COLO668 (cell line): ENCODE measurements around the gene ZBTB17.
"Not testable (repeated sequence)": the region's sequence is repeated elsewhere in the genome, so short reads cannot be mapped to it uniquely, and the experiment has no call there.

Experiments
- DNase-seq: peaks from one replicate; lab custom pipeline; 2025; ENCODE audit not compliant: unreplicated experiment; lab: John Stamatoyannopoulos, UW

ZBTB17 gene

DNA sequence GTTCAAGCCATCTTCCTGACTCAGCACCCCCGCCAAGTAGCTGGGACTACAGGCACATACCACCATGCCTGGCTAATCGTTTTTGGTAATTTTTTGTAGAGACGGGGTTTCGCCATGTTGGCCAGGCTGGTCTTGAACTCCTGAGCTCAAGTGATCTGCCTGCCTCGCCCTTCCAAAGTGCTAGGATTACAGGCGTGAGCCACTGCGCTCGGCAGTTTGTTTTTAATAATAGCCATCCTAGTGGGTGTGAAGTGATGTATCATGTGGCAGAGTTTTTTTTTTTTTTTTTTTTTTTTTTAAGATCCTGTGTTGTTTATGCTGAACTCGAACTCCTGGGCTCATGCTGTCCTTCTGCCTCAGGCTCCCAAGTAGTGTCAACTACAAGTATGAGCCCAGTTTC, 76.6 kb downstream of the ZBTB17 start:
- DNase-seq, result no peak

DNA sequence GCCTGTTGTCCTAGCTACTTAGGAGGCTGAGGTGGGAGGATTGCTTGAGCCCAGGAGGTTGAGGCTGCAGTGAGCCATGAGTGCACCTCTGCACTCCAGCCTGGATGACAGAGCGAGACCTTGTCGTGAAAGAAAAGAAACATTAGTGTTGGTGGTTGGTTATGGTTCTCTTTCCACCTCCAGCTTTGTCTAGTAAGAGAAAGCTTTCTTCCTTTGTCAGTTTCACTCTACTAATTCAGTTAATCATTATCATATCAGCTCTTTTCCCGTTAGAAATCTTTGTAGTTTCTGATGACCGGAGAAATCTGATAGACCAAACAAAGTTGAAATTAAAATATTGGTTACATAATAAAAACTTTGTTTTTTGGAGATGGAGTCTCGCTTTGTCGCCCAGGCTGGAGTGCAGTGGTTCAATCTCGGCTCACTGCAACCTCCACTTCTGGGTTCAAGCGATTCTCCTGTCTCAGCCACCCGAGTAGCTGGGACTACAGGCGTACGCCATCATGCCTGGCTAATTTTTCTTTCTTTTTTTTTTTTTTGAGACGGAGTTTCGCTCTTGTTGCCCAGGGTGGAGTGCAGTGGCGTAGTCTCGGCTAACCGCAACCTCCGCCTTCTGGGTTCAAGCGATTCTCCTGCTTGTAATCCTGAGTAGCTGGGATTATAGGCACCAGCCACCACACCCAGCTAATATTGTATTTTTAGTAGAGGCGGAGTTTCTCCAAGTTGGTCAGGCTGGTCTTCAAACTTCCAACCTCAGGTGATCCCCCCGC, 78.9 kb downstream of the ZBTB17 start:
- DNase-seq, result not testable (repeated sequence)

DNA sequence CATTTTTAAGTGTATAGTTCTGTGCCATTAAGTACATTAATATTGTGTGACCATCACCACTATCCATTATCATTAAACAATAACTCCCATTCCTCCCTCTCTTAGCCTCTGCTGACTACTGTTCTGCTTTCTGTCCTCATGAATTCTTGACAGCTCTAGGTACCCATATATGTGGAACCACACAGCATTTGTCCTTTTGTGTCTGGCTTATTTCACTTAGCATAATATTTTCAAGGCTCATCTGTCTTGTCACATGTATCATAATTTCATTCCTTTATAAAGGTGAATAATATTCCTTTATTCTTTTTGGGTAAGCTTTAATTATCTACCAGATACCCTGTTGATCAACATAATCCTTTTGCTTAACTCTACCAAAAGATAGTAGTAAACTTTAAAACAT, 80.7 kb downstream of the ZBTB17 start:
- no peak for DNase-seq

DNA sequence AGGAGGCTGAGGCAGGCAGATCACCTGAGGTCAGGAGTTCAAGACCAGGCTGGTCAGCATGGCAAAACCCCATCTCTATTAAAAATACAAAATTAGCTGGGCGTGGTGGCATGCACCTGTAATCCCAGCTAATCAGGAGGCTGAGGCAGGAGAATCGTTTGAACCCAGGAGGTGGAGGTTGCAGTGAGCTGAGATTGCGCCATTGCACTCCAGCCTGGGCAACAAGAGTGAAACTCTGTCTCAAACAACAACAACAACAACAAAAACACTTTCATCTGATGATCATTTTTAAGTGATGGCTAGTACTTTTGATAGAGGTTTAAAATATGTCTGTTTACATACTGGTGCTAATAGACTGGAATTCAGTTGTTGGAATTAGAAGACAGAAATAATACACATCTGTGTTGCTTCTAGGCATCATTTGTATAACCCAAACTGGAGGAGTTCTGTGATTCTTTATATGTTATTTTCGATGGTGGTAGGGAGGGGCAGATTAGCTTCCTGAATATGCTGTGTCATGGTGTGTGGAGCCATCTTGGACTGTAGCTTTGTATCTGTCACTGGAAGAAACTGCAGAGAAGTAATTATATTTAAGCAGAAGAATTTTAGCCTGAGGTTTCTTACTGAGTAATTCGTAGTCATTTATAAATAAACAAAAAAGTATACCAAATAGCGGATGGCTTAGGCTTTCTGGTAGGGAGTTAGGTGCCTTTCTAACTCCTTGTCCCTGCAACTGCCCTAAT, 82.9 kb downstream of the ZBTB17 start:
- DNase-seq, result not testable (repeated sequence)
